ENCODE data around the gene ARID1A. TPM values are rescaled to one million over a fixed set of nuclear protein-coding genes. Genes with fewer than 3 reads are reported as not detected.
A peak's percentile ranks its signal among the peaks of the same experiment; 100 is the strongest.

The ARID1A gene
- total and polyA plus RNA-seq, 9 of the 15 experiments (the other 6 are each of a cell fraction or from before 2014, with no cell fraction given) = 8.3 to 88.3 (median 22.5) TPM

DNA sequence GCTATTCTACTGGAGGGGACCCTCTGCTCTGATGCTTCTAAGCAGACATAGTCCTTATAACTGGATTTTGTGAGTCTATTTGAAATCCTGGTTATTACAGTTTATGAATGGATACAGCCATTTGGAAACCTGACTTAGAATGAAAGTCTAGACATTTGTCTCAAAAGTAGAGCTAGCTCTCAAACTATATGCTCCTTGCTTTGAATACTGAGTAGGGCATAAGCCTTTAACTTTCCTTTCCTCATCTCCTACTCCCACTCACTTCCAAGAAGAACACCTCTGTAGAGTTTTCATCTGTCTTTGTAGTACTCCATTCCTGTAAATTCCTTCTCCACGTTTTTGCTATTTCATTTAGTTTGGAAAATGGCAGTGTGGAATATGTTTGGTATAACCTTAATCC lies 9.0 kb upstream of the ARID1A start (continued):
- TF ChIP-seq TFE3 (CRISPR knock-in tag; IDR thresholded peaks at IDR 0.05) = no peak
- TF ChIP-seq ADNP (tag; IDR thresholded peaks at IDR 0.05) = no peak
- no peak for TF ChIP-seq FOXJ2 (tag; IDR thresholded peaks at IDR 0.05)
- no peak for TF ChIP-seq RERE (CRISPR knock-in tag; IDR thresholded peaks at IDR 0.05; ENCODE audit: borderline replicate concordance)
- no peak for TF ChIP-seq ZNF3 (CRISPR knock-in tag; IDR thresholded peaks at IDR 0.05)
- TF ChIP-seq SPI1 (IDR thresholded peaks at IDR 0.05; ENCODE audit: borderline replicate concordance, low read depth, low read length) = no peak
- peak; percentile 92 for TF ChIP-seq TOE1 (IDR thresholded peaks at IDR 0.05; ENCODE audit: borderline replicate concordance)
- no peak for TF ChIP-seq TOE1 (CRISPR knock-in tag; IDR thresholded peaks at IDR 0.05; ENCODE audit: borderline replicate concordance, low read depth)
- TF ChIP-seq, protein P1, sequence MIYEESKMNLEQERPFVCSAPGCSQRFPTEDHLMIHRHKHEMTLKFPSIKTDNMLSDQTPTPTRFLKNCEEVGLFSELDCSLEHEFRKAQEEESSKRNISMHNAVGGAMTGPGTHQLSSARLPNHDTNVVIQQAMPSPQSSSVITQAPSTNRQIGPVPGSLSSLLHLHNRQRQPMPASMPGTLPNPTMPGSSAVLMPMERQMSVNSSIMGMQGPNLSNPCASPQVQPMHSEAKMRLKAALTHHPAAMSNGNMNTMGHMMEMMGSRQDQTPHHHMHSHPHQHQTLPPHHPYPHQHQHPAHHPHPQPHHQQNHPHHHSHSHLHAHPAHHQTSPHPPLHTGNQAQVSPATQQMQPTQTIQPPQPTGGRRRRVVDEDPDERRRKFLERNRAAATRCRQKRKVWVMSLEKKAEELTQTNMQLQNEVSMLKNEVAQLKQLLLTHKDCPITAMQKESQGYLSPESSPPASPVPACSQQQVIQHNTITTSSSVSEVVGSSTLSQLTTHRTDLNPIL (CRISPR knock-in tag; IDR thresholded peaks at IDR 0.05) = no peak
- TF ChIP-seq SMAD2 (IDR thresholded peaks at IDR 0.05; ENCODE audit: low read depth, low read length) = no peak
- TF ChIP-seq CBFB (CRISPR knock-in tag; IDR thresholded peaks at IDR 0.05) = no peak
- TF ChIP-seq POU5F1 (IDR thresholded peaks at IDR 0.05; ENCODE audit: borderline replicate concordance, low read depth, low read length, partially characterized antibody) = no peak
- TF ChIP-seq TBP (optimal IDR thresholded peaks at IDR 0.05; ENCODE audit: low read depth, low read length) = peak; percentile 54
- no peak for TF ChIP-seq ZNF695 (CRISPR knock-in tag; IDR thresholded peaks at IDR 0.05)
- no peak for TF ChIP-seq ATF1 (CRISPR knock-in tag; IDR thresholded peaks at IDR 0.05)
- no peak for TF ChIP-seq ATF1 (tag; IDR thresholded peaks at IDR 0.05)
- TF ChIP-seq SMARCE1 (IDR thresholded peaks at IDR 0.05) = no peak
- no peak for TF ChIP-seq XRCC4 (IDR thresholded peaks at IDR 0.05; ENCODE audit: extremely low read depth, insufficient read depth, insufficient read length)
- TF ChIP-seq NFATC3 (IDR thresholded peaks at IDR 0.05) = peak; percentile 70; the same call in 1 of the 2 replicates
- no peak for TF ChIP-seq POLR2B (IDR thresholded peaks at IDR 0.05; ENCODE audit: low read depth, partially characterized antibody)
- TF ChIP-seq, protein P2, sequence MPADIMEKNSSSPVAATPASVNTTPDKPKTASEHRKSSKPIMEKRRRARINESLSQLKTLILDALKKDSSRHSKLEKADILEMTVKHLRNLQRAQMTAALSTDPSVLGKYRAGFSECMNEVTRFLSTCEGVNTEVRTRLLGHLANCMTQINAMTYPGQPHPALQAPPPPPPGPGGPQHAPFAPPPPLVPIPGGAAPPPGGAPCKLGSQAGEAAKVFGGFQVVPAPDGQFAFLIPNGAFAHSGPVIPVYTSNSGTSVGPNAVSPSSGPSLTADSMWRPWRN (IDR thresholded peaks at IDR 0.05; ENCODE audit: low read depth) = no peak
- TF ChIP-seq FOXM1 (IDR thresholded peaks at IDR 0.05; ENCODE audit: low read depth) = peak; percentile 86
- TF ChIP-seq FOXM1 (CRISPR knock-in tag; IDR thresholded peaks at IDR 0.05; ENCODE audit: low read depth) = no peak

All from K562 (cell line).